Breast epithelium (tissue), 4 donors: Measurements from ENCODE around the gene SETD2. TPM values are rescaled to one million over a fixed set of nuclear protein-coding genes. Genes with fewer than 3 reads are reported as not detected.

Experiments used
- DNase-seq, 2 donors: peaks; one replicate each; pipeline ENCODE4 v3.0.0-alpha.2; 2019; ENCODE audit warnings: low spot score in 2 of 2
- H3K27ac ChIP-seq, 2 donors: fragments of 200-600 bp; sonication (generic) in 1 of 2; one replicate each; pipeline ENCODE4 v1.5.1; 2016 to 2019; ENCODE audit warnings: mild to moderate bottlenecking in 1 of 2
- H3K27me3 ChIP-seq, 2 donors: fragments of 200-600 bp; sonication (generic) in 1 of 2; one replicate each; pipeline versions ENCODE4 v1.5.1 to v1.6.0; 2017 to 2019; ENCODE audit warnings: control low read depth in 1 of 2, mild to moderate bottlenecking in 1 of 2
- H3K36me3 ChIP-seq: fragments of 200-600 bp; one replicate; pipeline ENCODE4 v1.5.1; 2019
- H3K4me1 ChIP-seq, 2 donors: fragments of 200-600 bp; sonication (generic); one replicate each; pipeline ENCODE4 v1.5.1; 2016 to 2019; ENCODE audit warnings: control low read depth in 1 of 2
- H3K4me3 ChIP-seq, 3 donors: fragments of 200-600 bp; sonication (generic); 1 replicate in 2 of 3; 2 replicates in 1 of 3; pipeline ENCODE4 v1.5.1; 2016 to 2019; ENCODE audit warnings: mild to moderate bottlenecking in 3 of 3, moderate library complexity in 2 of 3
- H3K9me3 ChIP-seq, 2 donors: fragments of 200-600 bp; sonication (generic) in 1 of 2; one replicate each; pipeline ENCODE4 v1.5.1; 2016 to 2019; ENCODE audit warnings: control low read depth in 1 of 2
- CTCF ChIP-seq, 3 donors: fragments of 450-650 bp; IDR thresholded peaks; one replicate each; pipeline ENCODE4 v1.5.1; 2016 to 2017; ENCODE audit warnings: antibody characterized with exemption in 3 of 3, mild to moderate bottlenecking in 3 of 3, moderate library complexity in 3 of 3
- POLR2A ChIP-seq: fragments of 450-650 bp; IDR thresholded peaks from one replicate; pipeline ENCODE4 v1.6.1; 2016; ENCODE audit warnings: antibody characterized with exemption, mild to moderate bottlenecking, moderate library complexity
- POLR2AphosphoS5 ChIP-seq, 3 donors: sonication (generic); formaldehyde crosslinking; IDR thresholded peaks; one replicate each; pipeline ENCODE4 v1.6.1; 2017; ENCODE audit warnings: antibody characterized with exemption in 3 of 3
- intact Hi-C: fragments of 100-400 bp; cut with DNase I; formaldehyde crosslinking; loops from one replicate; pipeline ENCODE4 v1.15.1; 2023; ENCODE audit warnings: low total_unique reads
- total RNA-seq, 3 donors: library from RNA; depleted of rRNA; stranded (reverse); fragments of >200 nt; gene quantifications; one replicate each; pipeline ENCODE4 v1.1.0, GENCODE V29; 2016

The SETD2 gene
- total RNA-seq, 3 donors from 2014 or later = 59.8 to 87.8 (median 74.4) TPM

GRCh38 chr3:47009225-47010110 lies 154.4 kb downstream of the SETD2 start:
- Histone ChIP-seq H3K4me3 (peak overlapping the region; percentile 55 to 65 (median 59)), H3K27ac (peak overlapping the region; percentile 85 to 87), H3K27me3 (no peaks in the 10 kb centered on the region), H3K4me1 (no peaks in the 10 kb centered on the region), H3K9me3 (no peaks in the 10 kb centered on the region), H3K36me3 (no peaks in the 10 kb centered on the region)
- intact Hi-C loops = no loop called here
- TF ChIP-seq POLR2AphosphoS5 (IDR thresholded peaks at IDR 0.05) (peak; percentile 61 to 81 (median 75)), POLR2A (no peak), CTCF (IDR thresholded peaks at IDR 0.05) (no peak)
- peak; percentile 76 to 84 for DNase-seq

GRCh38 chr3:47008851-47009224 lies 155.1 kb downstream of the SETD2 start:
- Histone ChIP-seq H3K36me3 (no peaks in the 10 kb centered on the region), H3K4me1 (no peaks in the 10 kb centered on the region), H3K9me3 (no peaks in the 10 kb centered on the region), H3K27me3 (no peaks in the 10 kb centered on the region), H3K4me3 (peak overlapping the region; percentile 55 to 65 (median 59)), H3K27ac (peak overlapping the region; percentile 85 to 87)
- TF ChIP-seq CTCF (IDR thresholded peaks at IDR 0.05) (no peak), POLR2AphosphoS5 (IDR thresholded peaks at IDR 0.05) (no peak), POLR2A (no peak)
- intact Hi-C loops = no loop called here
- no peak for DNase-seq

- H3K27ac ChIP-seq = peak overlapping the region; percentile 85 to 87
- no peaks in the 10 kb centered on the region for H3K9me3 ChIP-seq
- H3K27me3 ChIP-seq = no peaks in the 10 kb centered on the region
- intact Hi-C loops = no loop called here
- no peak for TF ChIP-seq CTCF (IDR thresholded peaks at IDR 0.05)
- no peak for TF ChIP-seq POLR2A
- no peak for TF ChIP-seq POLR2AphosphoS5 (IDR thresholded peaks at IDR 0.05)
- H3K36me3 ChIP-seq = peaks cover 2% of the 10 kb centered on the region
- DNase-seq = peak in 1 of 2 donors; percentile 30
- H3K4me1 ChIP-seq = no peaks in the 10 kb centered on the region
- H3K4me3 ChIP-seq = no peak overlapping the region
Measured at GRCh38 chr3:47008234-47008796, 155.6 kb downstream of the SETD2 start.

- TF ChIP-seq POLR2A (no peak), CTCF (IDR thresholded peaks at IDR 0.05) (no peak), POLR2AphosphoS5 (IDR thresholded peaks at IDR 0.05) (no peak)
- Histone ChIP-seq H3K4me3 (no peak overlapping the region), H3K9me3 (no peaks in the 10 kb centered on the region), H3K27ac (no peak overlapping the region), H3K27me3 (no peaks in the 10 kb centered on the region), H3K4me1 (no peaks in the 10 kb centered on the region), H3K36me3 (peaks cover 6% of the 10 kb centered on the region)
- intact Hi-C loops = no loop called here
- DNase-seq = peak in 1 of 2 donors; percentile 45
Measured at GRCh38 chr3:47007482-47008233, 156.3 kb downstream of the SETD2 start.
